Measurements from ENCODE around the gene TFPI.
"Not testable (repeated sequence)": the region's sequence is repeated elsewhere in the genome, so short reads cannot be mapped to it uniquely, and the experiment has no call there.

Gene TFPI

DNA sequence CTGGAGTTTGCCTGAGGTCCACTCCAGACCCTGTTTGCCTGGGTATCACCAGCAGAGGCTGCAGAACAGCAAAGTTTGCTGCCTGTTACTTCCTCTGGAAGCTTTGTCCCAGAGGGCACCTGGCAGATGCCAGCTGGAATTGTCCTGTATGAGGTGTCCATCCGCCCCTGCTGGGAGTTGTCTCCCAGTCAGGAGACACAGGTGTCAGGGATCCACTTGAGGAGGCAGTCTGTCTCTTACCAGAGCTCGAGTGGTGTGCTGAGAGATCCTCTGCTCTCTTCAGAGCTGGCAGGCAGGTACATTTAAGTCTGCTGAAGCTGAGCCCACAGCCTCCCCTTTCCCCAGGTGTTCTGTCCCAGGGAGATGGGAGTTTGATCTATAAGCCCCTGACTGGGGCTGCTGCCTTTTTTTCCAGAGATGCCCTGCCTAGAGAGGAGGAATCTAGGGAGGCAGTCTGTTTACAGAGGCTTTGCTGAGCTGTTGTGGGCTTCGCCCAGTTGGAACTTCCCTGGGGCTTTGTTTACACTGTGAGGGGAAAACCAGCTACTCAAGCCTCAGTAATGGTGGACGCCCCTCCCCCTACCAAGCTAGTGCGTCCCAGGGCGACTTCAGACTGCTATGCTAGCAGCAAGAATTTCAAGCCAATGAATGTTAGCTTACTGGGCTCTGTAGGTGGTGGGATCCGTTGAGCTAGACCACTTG is 34.7 kb downstream of the TFPI start:
- no peaks in the 10 kb centered on the region for H3K9me3 ChIP-seq (ENCODE audit: control insufficient read depth, low read length)
- H3K27me3 ChIP-seq (ENCODE audit: control insufficient read depth, insufficient read depth, low read length): no peaks in the 10 kb centered on the region
- no peak overlapping the region for H2AFZ ChIP-seq
- no peak overlapping the region for H3K27ac ChIP-seq
- H3K9ac ChIP-seq: no peak overlapping the region
- H3K4me2 ChIP-seq (ENCODE audit: low read length): no peak overlapping the region
- H3K79me2 ChIP-seq: no peaks in the 10 kb centered on the region
- TF ChIP-seq, protein P1, sequence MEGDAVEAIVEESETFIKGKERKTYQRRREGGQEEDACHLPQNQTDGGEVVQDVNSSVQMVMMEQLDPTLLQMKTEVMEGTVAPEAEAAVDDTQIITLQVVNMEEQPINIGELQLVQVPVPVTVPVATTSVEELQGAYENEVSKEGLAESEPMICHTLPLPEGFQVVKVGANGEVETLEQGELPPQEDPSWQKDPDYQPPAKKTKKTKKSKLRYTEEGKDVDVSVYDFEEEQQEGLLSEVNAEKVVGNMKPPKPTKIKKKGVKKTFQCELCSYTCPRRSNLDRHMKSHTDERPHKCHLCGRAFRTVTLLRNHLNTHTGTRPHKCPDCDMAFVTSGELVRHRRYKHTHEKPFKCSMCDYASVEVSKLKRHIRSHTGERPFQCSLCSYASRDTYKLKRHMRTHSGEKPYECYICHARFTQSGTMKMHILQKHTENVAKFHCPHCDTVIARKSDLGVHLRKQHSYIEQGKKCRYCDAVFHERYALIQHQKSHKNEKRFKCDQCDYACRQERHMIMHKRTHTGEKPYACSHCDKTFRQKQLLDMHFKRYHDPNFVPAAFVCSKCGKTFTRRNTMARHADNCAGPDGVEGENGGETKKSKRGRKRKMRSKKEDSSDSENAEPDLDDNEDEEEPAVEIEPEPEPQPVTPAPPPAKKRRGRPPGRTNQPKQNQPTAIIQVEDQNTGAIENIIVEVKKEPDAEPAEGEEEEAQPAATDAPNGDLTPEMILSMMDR (IDR thresholded peaks at IDR 0.05): no peak
- no peak overlapping the region for H3K4me3 ChIP-seq (ENCODE audit: low read depth, low read length)
- no peaks in the 10 kb centered on the region for H3K4me1 ChIP-seq
- no peaks in the 10 kb centered on the region for H3K36me3 ChIP-seq (ENCODE audit: control insufficient read depth, insufficient read depth, low read length)

DNA sequence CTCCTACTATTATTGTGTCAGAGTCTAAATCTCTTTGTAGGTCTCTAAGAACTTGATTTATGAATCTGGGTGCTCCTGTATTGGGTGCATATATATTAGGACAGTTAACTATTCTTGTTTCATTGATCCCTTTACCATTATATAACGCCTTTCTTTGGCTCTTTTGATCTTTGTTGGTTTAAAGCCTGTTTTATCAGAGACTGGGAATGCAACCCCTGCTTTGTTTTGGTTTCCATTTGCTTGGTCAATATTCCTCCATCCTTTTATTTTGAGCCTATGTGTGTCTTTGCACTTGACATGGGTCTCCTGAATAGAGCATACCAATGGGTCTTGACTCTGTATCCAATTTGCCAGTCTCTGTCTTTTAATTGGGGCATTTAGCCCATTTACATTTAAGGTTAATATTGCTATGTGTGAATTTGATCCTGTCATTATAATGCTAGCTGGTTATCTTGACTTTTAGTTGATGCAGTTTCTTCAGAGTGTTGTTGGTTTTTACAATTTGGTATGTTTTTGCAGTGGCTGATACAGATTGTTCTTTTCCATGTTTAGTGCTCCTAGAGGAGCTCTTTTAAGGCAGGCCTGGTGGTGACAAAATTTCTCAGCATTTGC is 36.4 kb downstream of the TFPI start:
- not testable (repeated sequence) for H3K9ac ChIP-seq; H3K27ac ChIP-seq; H3K9me3 ChIP-seq (ENCODE audit: control insufficient read depth, low read length); H3K4me3 ChIP-seq (ENCODE audit: low read depth, low read length); H3K4me2 ChIP-seq (ENCODE audit: low read length); H3K27me3 ChIP-seq (ENCODE audit: control insufficient read depth, insufficient read depth, low read length); H3K36me3 ChIP-seq (ENCODE audit: control insufficient read depth, insufficient read depth, low read length); H2AFZ ChIP-seq; H3K4me1 ChIP-seq; H3K79me2 ChIP-seq

DNA sequence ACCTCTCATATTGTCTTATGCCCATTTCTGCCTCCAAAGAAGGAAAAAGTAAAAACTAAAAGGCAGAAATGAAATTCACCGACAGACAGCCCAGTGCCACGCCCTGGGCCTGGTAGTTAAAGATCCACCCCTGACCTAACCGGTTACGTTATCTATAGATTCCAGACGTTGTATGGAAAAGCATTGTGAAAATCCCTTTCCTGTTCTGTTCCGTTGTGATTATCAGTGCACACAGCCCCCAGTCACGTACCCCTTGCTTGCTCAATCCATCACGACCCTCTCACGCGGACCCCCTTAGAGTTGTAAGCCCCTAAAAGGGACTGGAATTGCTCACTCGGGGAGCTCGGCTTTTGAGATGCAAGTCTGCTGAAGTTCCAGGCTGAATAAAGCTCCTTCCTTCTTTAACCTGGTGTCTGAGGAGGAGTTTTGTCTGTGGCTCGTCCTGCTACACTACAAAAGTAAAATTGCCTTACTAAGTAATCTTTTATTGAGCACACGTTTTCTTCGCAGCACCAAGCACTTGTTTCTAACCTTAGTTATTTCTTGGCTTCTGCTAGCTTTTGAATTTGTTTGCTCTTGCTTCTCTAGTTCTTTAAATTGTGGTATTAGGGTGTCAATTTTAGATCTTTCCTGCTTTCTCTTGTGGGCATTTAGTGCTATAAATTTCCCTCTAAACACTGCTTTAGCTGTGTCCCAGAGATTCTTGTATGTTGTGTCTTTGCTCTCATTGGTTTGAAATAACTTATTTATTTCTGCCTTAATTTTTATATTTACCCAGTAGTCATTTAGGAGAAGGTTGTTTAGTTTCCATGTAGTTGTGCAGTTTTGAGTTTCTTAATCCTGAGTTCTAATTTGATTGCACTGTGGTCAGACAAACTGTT is 37.4 kb downstream of the TFPI start:
- H3K27me3 ChIP-seq (ENCODE audit: control insufficient read depth, insufficient read depth, low read length); H3K4me1 ChIP-seq; H3K4me3 ChIP-seq (ENCODE audit: low read depth, low read length); H3K4me2 ChIP-seq (ENCODE audit: low read length); H3K9me3 ChIP-seq (ENCODE audit: control insufficient read depth, low read length); H3K9ac ChIP-seq; H3K27ac ChIP-seq; H3K36me3 ChIP-seq (ENCODE audit: control insufficient read depth, insufficient read depth, low read length); H3K79me2 ChIP-seq; H2AFZ ChIP-seq: not testable (repeated sequence)

DNA sequence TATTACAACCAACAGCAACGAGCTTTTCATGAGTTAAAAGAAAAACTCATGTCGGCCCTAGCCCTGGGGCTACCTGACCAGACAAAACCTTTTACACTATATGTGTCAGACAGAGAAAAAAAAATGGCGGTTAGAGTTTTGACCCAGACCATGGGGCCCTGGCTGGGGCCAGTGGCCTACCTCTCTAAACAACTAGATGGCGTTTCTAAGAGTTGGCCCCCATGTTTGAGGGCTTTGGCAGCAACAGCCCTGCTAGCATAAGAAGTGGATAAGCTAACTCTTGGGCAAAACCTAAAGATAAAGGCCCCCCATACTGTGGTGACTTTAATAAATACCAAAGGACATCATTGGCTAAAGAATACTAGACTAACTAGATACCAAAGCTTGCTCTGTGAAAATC is 39.3 kb downstream of the TFPI start:
- Histone ChIP-seq H3K9ac (no peak overlapping the region), H2AFZ (no peak overlapping the region), H3K4me3 (ENCODE audit: low read depth, low read length) (no peak overlapping the region), H3K27ac (no peak overlapping the region), H3K4me1 (peaks cover under 1% of the 10 kb centered on the region), H3K4me2 (ENCODE audit: low read length) (no peak overlapping the region), H3K79me2 (no peaks in the 10 kb centered on the region), H3K9me3 (ENCODE audit: control insufficient read depth, low read length) (no peaks in the 10 kb centered on the region), H3K27me3 (ENCODE audit: control insufficient read depth, insufficient read depth, low read length) (no peaks in the 10 kb centered on the region), H3K36me3 (ENCODE audit: control insufficient read depth, insufficient read depth, low read length) (no peaks in the 10 kb centered on the region)
- TF ChIP-seq, protein P1 (IDR thresholded peaks at IDR 0.05): no peak

DNA sequence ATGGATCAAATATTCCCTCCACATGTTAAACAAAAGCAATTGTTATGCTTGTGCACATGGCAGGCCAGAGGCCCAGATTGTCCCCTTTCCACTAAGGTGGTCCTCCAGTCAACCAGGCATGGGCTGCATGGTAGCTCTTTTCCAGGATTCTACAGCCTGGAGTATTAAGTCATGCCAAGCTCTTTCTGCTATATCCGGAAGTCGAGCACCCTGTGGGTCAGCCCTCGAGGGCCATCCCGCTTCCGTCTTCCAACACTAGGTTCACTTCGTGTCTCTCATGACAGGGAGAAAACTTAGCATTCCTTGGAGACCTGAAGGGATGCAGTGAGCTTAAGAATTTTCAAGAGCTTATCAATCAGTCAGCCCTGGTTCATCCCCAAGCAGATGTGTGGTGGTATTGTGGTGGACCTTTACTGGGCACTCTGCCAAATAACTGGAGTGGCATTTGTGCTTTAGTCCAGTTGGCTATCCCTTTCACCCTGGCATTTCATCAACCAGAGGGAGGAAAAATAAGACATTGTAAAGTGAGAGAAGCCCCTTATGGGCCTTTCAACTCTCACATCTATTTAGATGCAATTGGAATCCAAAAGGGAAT is 39.9 kb downstream of the TFPI start:
- not testable (repeated sequence) for H3K36me3 ChIP-seq (ENCODE audit: control insufficient read depth, insufficient read depth, low read length); H3K4me1 ChIP-seq; H2AFZ ChIP-seq; H3K4me3 ChIP-seq (ENCODE audit: low read depth, low read length); H3K79me2 ChIP-seq; H3K27ac ChIP-seq; H3K9ac ChIP-seq; H3K4me2 ChIP-seq (ENCODE audit: low read length); H3K27me3 ChIP-seq (ENCODE audit: control insufficient read depth, insufficient read depth, low read length); H3K9me3 ChIP-seq (ENCODE audit: control insufficient read depth, low read length)

DNA sequence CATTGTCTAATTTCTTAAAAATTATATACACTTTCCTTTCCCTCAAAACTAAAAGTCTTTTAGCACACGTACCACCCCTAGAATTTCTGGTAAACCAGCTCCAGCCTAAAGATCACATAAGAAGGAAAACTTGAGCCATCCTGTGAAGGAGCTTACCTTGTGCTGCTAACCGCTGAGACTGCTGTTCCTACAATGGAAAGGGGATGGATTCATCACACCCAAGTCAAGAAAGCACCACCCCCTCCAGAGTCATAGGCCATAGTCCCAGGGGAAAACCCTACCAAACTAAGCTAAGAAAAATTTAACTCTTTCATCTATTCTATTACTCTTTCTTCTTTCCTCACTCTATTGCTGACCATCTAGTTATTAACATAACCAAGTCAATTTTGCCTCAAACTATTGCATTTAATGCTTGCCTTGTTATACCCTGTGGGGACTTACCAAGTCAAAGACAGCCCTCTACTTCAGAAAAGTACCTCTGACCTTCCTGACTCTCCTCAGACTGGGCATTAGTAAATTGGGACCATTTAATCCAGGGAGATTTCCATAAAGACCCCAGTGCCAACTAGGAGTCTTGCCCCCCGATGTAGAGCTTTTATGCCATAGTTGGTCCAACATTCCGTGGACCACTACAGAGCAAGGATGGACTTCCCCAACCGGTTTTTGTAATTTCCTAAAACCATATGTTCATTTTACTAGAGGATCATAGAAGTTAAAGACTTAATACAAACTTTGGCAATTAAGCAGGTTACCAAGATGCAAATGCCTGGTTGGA is 40.6 kb downstream of the TFPI start:
- not testable (repeated sequence) for H3K4me2 ChIP-seq (ENCODE audit: low read length); H3K9me3 ChIP-seq (ENCODE audit: control insufficient read depth, low read length); H3K4me3 ChIP-seq (ENCODE audit: low read depth, low read length); H3K27ac ChIP-seq; H3K9ac ChIP-seq; H3K36me3 ChIP-seq (ENCODE audit: control insufficient read depth, insufficient read depth, low read length); H3K27me3 ChIP-seq (ENCODE audit: control insufficient read depth, insufficient read depth, low read length); H3K4me1 ChIP-seq; H2AFZ ChIP-seq; H3K79me2 ChIP-seq
